SH-SY5Y (cell line): ENCODE results near the gene ZNF860.

Source experiments
- GATA2 ChIP-seq: IDR thresholded peaks from 2 replicates; pipeline ENCODE4 v1.6.1; 2011; ENCODE audit warnings: mild to moderate bottlenecking, low read depth, low read length
- GATA3 ChIP-seq: IDR thresholded peaks from 2 replicates; pipeline ENCODE4 v1.6.1; 2011; ENCODE audit warnings: low read depth, mild to moderate bottlenecking, low read length, moderate library complexity

DNA sequence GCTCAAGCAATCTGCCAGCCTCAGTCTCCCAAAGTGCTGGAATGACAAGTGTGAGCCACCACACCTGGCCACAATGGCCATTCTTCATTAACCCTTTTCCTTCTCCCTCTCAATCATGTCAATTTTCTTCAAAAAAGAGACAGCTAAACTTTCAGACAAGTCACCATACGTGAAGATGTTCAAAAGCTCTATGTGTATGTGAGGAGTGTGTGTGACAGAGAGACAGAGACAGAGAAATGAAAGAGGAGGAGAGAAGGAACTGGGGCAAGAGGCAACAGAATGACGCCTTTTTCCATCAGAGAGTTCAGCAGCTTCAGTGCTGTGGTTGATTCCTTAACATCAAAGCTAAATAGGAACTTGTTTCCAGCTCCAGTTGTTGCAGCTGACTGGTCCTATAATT lies 27.9 kb upstream of the ZNF860 start:
- no peak for TF ChIP-seq GATA3
- TF ChIP-seq GATA2 = no peak
